Panc1 (cell line): Measurements from ENCODE around the gene ATG14.

Experiments
- REST ChIP-seq, 2 experiments: IDR thresholded peaks; 2 replicates each; pipeline ENCODE4 v1.6.1; 2011 to 2012; ENCODE audit warnings: low read depth in 2 of 2, control low read depth in 1 of 2, low read length in 1 of 2, mild to moderate bottlenecking in 1 of 2, moderate library complexity in 1 of 2; ENCODE audit not compliant: insufficient read depth in 1 of 2
- TF ChIP-seq, protein P1 (sequence below): fragments of 450-650 bp; IDR thresholded peaks from 2 replicates; pipeline ENCODE4 v1.5.1; 2017; ENCODE audit warnings: mild to moderate bottlenecking

GRCh38 chr14:55332654-55333570, 78.7 kb downstream of the ATG14 start:
- TF ChIP-seq, protein P1, sequence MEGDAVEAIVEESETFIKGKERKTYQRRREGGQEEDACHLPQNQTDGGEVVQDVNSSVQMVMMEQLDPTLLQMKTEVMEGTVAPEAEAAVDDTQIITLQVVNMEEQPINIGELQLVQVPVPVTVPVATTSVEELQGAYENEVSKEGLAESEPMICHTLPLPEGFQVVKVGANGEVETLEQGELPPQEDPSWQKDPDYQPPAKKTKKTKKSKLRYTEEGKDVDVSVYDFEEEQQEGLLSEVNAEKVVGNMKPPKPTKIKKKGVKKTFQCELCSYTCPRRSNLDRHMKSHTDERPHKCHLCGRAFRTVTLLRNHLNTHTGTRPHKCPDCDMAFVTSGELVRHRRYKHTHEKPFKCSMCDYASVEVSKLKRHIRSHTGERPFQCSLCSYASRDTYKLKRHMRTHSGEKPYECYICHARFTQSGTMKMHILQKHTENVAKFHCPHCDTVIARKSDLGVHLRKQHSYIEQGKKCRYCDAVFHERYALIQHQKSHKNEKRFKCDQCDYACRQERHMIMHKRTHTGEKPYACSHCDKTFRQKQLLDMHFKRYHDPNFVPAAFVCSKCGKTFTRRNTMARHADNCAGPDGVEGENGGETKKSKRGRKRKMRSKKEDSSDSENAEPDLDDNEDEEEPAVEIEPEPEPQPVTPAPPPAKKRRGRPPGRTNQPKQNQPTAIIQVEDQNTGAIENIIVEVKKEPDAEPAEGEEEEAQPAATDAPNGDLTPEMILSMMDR: no peak
- TF ChIP-seq REST (IDR thresholded peaks at IDR 0.05; ENCODE audit: insufficient read depth in 1 of 2, low read depth in 2 of 2, low read length in 1 of 2): no peak
